IMR-90 (cell line): ENCODE measurements around the gene THPO. TPM values are rescaled to one million over a fixed set of nuclear protein-coding genes. Genes with fewer than 3 reads are reported as not detected.

ENCODE experiments used
- ATAC-seq: fragments of 200-7000 bp; cut with Tn5 transposase; 2 replicates; pipeline ENCODE4 v1.9.1; 2020; ENCODE audit warnings: low read depth, mild to moderate bottlenecking, moderate library complexity
- BruUV-seq: library from RNA; stranded (reverse); fragments of 400-500 nt; replicated peaks from 2 replicates; lab custom pipeline; 2021; lab: Mats Ljungman, UMichigan
- CTCF ChIA-PET: fragments of 300-600 bp; formaldehyde crosslinking; extraction: SDS; loops from one replicate; lab custom pipeline; 2021; ENCODE audit warnings: antibody characterized with exemption; lab: Yijun Ruan, JAX
- POLR2A ChIA-PET: fragments of 300-600 bp; sonication (Branson Sonifier 250); formaldehyde crosslinking; loops from one replicate; lab custom pipeline; 2022; ENCODE audit warnings: antibody characterized with exemption; ENCODE audit not compliant: unreplicated experiment; lab: Charles Lee
- DNase-seq: peaks from one replicate; pipeline ENCODE4 v3.0.0; 2013
- H2AFZ ChIP-seq: replicated peaks from 2 replicates; pipeline ENCODE3; 2013; ENCODE audit warnings: low read length, mild to moderate bottlenecking; ENCODE audit not compliant: poor library complexity
- H2AK5ac ChIP-seq: 2 replicates; pipeline ENCODE4 v1.6.1; 2013; ENCODE audit warnings: low read depth, low read length, inconsistent platforms
- H2AK9ac ChIP-seq: replicated peaks from 2 replicates; pipeline ENCODE3; 2013; ENCODE audit warnings: mild to moderate bottlenecking, low read depth, low read length, moderate library complexity; ENCODE audit not compliant: poor library complexity
- H2BK120ac ChIP-seq: 2 replicates; pipeline ENCODE4 v1.6.1; 2013; ENCODE audit warnings: low read depth, low read length, inconsistent platforms
- H2BK15ac ChIP-seq: 3 replicates; pipeline ENCODE4 v1.6.1; 2013; ENCODE audit warnings: low read depth, low read length, inconsistent platforms
- H2BK20ac ChIP-seq: 2 replicates; pipeline ENCODE4 v1.6.1; 2013; ENCODE audit warnings: low read depth, mild to moderate bottlenecking, inconsistent platforms, low read length, moderate library complexity
- H2BK5ac ChIP-seq: 2 replicates; pipeline ENCODE4 v1.6.1; 2013; ENCODE audit warnings: mild to moderate bottlenecking, low read depth, low read length, inconsistent platforms; ENCODE audit not compliant: poor library complexity, severe bottlenecking
- H3K14ac ChIP-seq: replicated peaks from 2 replicates; pipeline ENCODE4 v1.6.1; 2013; ENCODE audit warnings: low read depth, low read length, inconsistent platforms
- H3K18ac ChIP-seq: 2 replicates; pipeline ENCODE4 v1.6.1; 2013; ENCODE audit warnings: low read depth, low read length, control low read depth
- H3K23ac ChIP-seq: 2 replicates; pipeline ENCODE4 v1.6.1; 2013; ENCODE audit warnings: low read depth, low read length, inconsistent platforms
- H3K27ac ChIP-seq: 2 replicates; pipeline ENCODE4 v1.5.1; 2013; ENCODE audit warnings: mild to moderate bottlenecking, control low read depth, low read length; ENCODE audit not compliant: insufficient read depth
- H3K27me3 ChIP-seq: 2 replicates; pipeline ENCODE4 v1.6.1; 2013; ENCODE audit warnings: low read length; ENCODE audit not compliant: control insufficient read depth, insufficient read depth
- H3K36me3 ChIP-seq: 2 replicates; pipeline ENCODE4 v1.6.1; 2013; ENCODE audit warnings: low read length, mixed read lengths; ENCODE audit not compliant: control insufficient read depth, insufficient read depth
- H3K4ac ChIP-seq: 2 replicates; pipeline ENCODE4 v1.6.1; 2013; ENCODE audit warnings: low read depth, low read length, inconsistent platforms
- H3K4me1 ChIP-seq: 2 replicates; pipeline ENCODE4 v1.6.1; 2013; ENCODE audit warnings: low read length, mixed read lengths; ENCODE audit not compliant: control insufficient read depth, insufficient read depth
- H3K4me2 ChIP-seq: 2 replicates; pipeline ENCODE4 v1.6.1; 2013; ENCODE audit warnings: low read depth, mild to moderate bottlenecking, control low read depth, low read length, moderate library complexity
- H3K4me3 ChIP-seq: 2 replicates; pipeline ENCODE4 v1.5.1; 2013; ENCODE audit warnings: low read depth, mild to moderate bottlenecking, control low read depth, low read length, moderate library complexity; ENCODE audit not compliant: insufficient read depth
- H3K56ac ChIP-seq: 2 replicates; pipeline ENCODE4 v1.6.1; 2013; ENCODE audit warnings: low read length, inconsistent platforms; ENCODE audit not compliant: insufficient read depth; ENCODE audit errors: extremely low read depth
- H3K79me1 ChIP-seq, 2 experiments: 2 replicates each; pipeline ENCODE4 v1.6.1; 2013; ENCODE audit warnings: low read length in 2 of 2, inconsistent platforms in 1 of 2, low read depth in 1 of 2
- H3K9ac ChIP-seq: 2 replicates; pipeline ENCODE4 v1.6.1; 2013; ENCODE audit warnings: low read depth, low read length, control low read depth
- H3K9me1 ChIP-seq: 2 replicates; pipeline ENCODE4 v1.6.1; 2013; ENCODE audit warnings: low read length, inconsistent platforms; ENCODE audit not compliant: insufficient read depth
- H3K9me3 ChIP-seq: 2 replicates; pipeline ENCODE4 v1.6.1; 2013; ENCODE audit warnings: low read length; ENCODE audit not compliant: control insufficient read depth, insufficient read depth
- H4K20me1 ChIP-seq: 2 replicates; pipeline ENCODE4 v1.6.1; 2013; ENCODE audit warnings: low read length, inconsistent platforms; ENCODE audit not compliant: insufficient read depth
- H4K5ac ChIP-seq: 2 replicates; pipeline ENCODE4 v1.6.1; 2013; ENCODE audit warnings: mild to moderate bottlenecking, low read depth, low read length, control low read depth
- H4K8ac ChIP-seq, 2 experiments: 2 replicates each; pipeline ENCODE4 v1.6.1; 2013; ENCODE audit warnings: low read depth in 2 of 2, low read length in 2 of 2, control low read depth in 1 of 2, inconsistent platforms in 1 of 2
- H4K91ac ChIP-seq: 2 replicates; pipeline ENCODE4 v1.6.1; 2013; ENCODE audit warnings: low read depth, low read length, inconsistent platforms; ENCODE audit not compliant: insufficient read depth
- CHD1 ChIP-seq: IDR thresholded peaks from 2 replicates; pipeline ENCODE4 v1.6.1; 2012; ENCODE audit warnings: low read depth, low read length, improper control_type of control experiment
- SMC3 ChIP-seq: fragments of 150-350 bp; IDR thresholded peaks from 2 replicates; pipeline ENCODE4 v1.6.1; 2016; ENCODE audit warnings: low read depth, mild to moderate bottlenecking, antibody characterized with exemption, low read length, moderate library complexity
- WGBS, 2 experiments: methylation state at CpG; one replicate each; pipeline versions ENCODE4 v1.1.5 to v1.1.7; 2013; ENCODE audit warnings: missing lambda C conversion rate in 2 of 2; ENCODE audit not compliant: insufficient read length in 1 of 2; ENCODE audit errors: extremely low coverage in 2 of 2; 5-methylcytosine and 5-hydroxymethylcytosine counted together
- dilution Hi-C: fragments of 300-500 bp; cut with HindIII; formaldehyde crosslinking; loops from one replicate; pipeline ENCODE4 v1.14.3; 2018; ENCODE audit warnings: low sequenced_read_pairs; ENCODE audit not compliant: unreplicated experiment
- in situ Hi-C: fragments of 300-500 bp; cut with MboI; formaldehyde crosslinking; loops from 3 replicates; pipeline ENCODE4 v1.14.3; 2019; ENCODE audit warnings: low sequenced_read_pairs, inconsistent platforms, mixed read lengths
- intact Hi-C: fragments of 100-400 bp; cut with micrococcal nuclease; formaldehyde crosslinking; loops from 2 replicates; pipeline ENCODE4 v1.10.0; 2022
- polyA plus RNA-seq, 3 experiments: library from polyadenylated mRNA; depleted of rRNA; stranded (reverse); fragments of >200 nt; gene quantifications; 2 replicates each; pipeline ENCODE4 v1.2.3, GENCODE V29; 2012; ENCODE audit warnings: low replicate concordance in 1 of 3
- total RNA-seq: library from RNA; depleted of rRNA; stranded (reverse); fragments of >200 nt; gene quantifications from 2 replicates; pipeline ENCODE4 v1.2.3, GENCODE V29; 2012

Gene THPO
- total and polyA plus RNA-seq, 2 of the 4 experiments (the other 2 are of a cell fraction), result not detected

- dilution Hi-C loops (loop anchor here (25.0 kb wide), 1 partner anchor 187 kb away; no protein-coding TSS in a partner anchor), intact Hi-C loops (no loop called here), in situ Hi-C loops (no loop called here)
- no TSS peak for BruUV-seq
- no peak for TF ChIP-seq CHD1
- TF ChIP-seq SMC3, result no peak
- peaks cover 8% of the 10 kb centered on the region; the same call in 1 of the 2 replicates for H3K9me1 ChIP-seq
- H3K56ac ChIP-seq, result no peak overlapping the region
- no peak overlapping the region for H2BK5ac ChIP-seq
- H2BK15ac ChIP-seq, result no peak overlapping the region
- no peak overlapping the region for H3K23ac ChIP-seq
- no peak overlapping the region for H3K18ac ChIP-seq
- CTCF ChIA-PET, result no interaction called here
- H3K79me1 ChIP-seq, result no peaks in the 10 kb centered on the region
- no peaks in the 10 kb centered on the region for H3K27me3 ChIP-seq
- peaks cover 4% of the 10 kb centered on the region; the same call in 1 of the 2 replicates for H3K4me1 ChIP-seq
- DNase-seq (no peak), ATAC-seq (no peak)
- no peak overlapping the region for H3K4me3 ChIP-seq
- H2AK5ac ChIP-seq, result no peak overlapping the region
- H4K20me1 ChIP-seq, result peaks cover 3% of the 10 kb centered on the region
- H3K14ac ChIP-seq, result no peak overlapping the region
- H2BK120ac ChIP-seq, result no peak overlapping the region
- WGBS, 2 experiments, result 90% methylated on average over 2 of the region's 6 CpGs; no CpG with 5 or more reads in 1 of the 2 experiments
- POLR2A ChIA-PET, result no interaction called here
- no peak overlapping the region for H2AK9ac ChIP-seq
- no peak overlapping the region for H4K91ac ChIP-seq
- H3K27ac ChIP-seq, result no peak overlapping the region
- H3K9me3 ChIP-seq, result no peaks in the 10 kb centered on the region
- H3K9ac ChIP-seq, result no peak overlapping the region
- no peak overlapping the region for H2BK20ac ChIP-seq
- H3K36me3 ChIP-seq, result peaks cover 21% of the 10 kb centered on the region
- H2AFZ ChIP-seq, result no peak overlapping the region
- H4K5ac ChIP-seq, result no peak overlapping the region
- H4K8ac ChIP-seq, result no peak overlapping the region
- no peak overlapping the region for H3K4me2 ChIP-seq
- H3K4ac ChIP-seq, result no peak overlapping the region
These were observed 27.4 kb downstream of the THPO start for GRCh38 chr3:184350618-184351017.
